SK-N-SH treated with all-trans-retinoic acid at 6 μM for 48 hours (cell line): Measurements from ENCODE around the gene UTF1.

ENCODE experiments used
- ATAC-seq: fragments of 200-7000 bp; cut with Tn5 transposase; 3 replicates; pipeline ENCODE4 v1.9.1; 2020; ENCODE audit warnings: mild to moderate bottlenecking, moderate library complexity
- BACH2 ChIP-seq: fragments of 250-450 bp; sonication (Bioruptor Pico); IDR thresholded peaks from 2 replicates; pipeline ENCODE4 v1.9.0; 2021; ENCODE audit warnings: mild to moderate bottlenecking, borderline replicate concordance
- CSDC2 ChIP-seq: fragments of 250-450 bp; sonication (Bioruptor Pico); IDR thresholded peaks from 2 replicates; pipeline ENCODE4 v1.5.0; 2020; ENCODE audit warnings: mild to moderate bottlenecking, moderate library complexity
- ESRRG ChIP-seq: fragments of 250-450 bp; sonication (Bioruptor Pico); IDR thresholded peaks from 2 replicates; pipeline ENCODE4 v1.6.1; 2021; ENCODE audit warnings: mild to moderate bottlenecking
- GLIS3 ChIP-seq: fragments of 250-450 bp; sonication (Bioruptor Pico); IDR thresholded peaks from 2 replicates; pipeline ENCODE4 v1.5.0; 2020; ENCODE audit warnings: mild to moderate bottlenecking, moderate library complexity
- ISL1 ChIP-seq: fragments of 250-450 bp; sonication (Bioruptor Pico); IDR thresholded peaks from 2 replicates; pipeline ENCODE4 v2.1.2; 2022; ENCODE audit warnings: mild to moderate bottlenecking, moderate library complexity
- PPARA ChIP-seq: fragments of 250-450 bp; sonication (Bioruptor Pico); IDR thresholded peaks from 2 replicates; pipeline ENCODE4 v1.5.0; 2020; ENCODE audit warnings: mild to moderate bottlenecking, borderline replicate concordance
- SNAI2 ChIP-seq: fragments of 250-450 bp; sonication (Bioruptor Pico); IDR thresholded peaks from 2 replicates; pipeline ENCODE4 v1.5.0; 2020; ENCODE audit warnings: mild to moderate bottlenecking, moderate library complexity
- TCF4 ChIP-seq: fragments of 250-450 bp; sonication (Bioruptor Pico); IDR thresholded peaks from 2 replicates; pipeline ENCODE4 v1.8.0; 2021; ENCODE audit warnings: mild to moderate bottlenecking, moderate library complexity, borderline replicate concordance
- ZC3H10 ChIP-seq: fragments of 250-450 bp; sonication (Bioruptor Pico); IDR thresholded peaks from 2 replicates; pipeline ENCODE4 v1.5.1; 2021; ENCODE audit warnings: mild to moderate bottlenecking, moderate library complexity
- ZFP30 ChIP-seq: fragments of 450-650 bp; formaldehyde crosslinking; IDR thresholded peaks from 2 replicates; pipeline ENCODE4 v1.5.0; 2022; ENCODE audit warnings: mild to moderate bottlenecking, moderate library complexity
- ZNF565 ChIP-seq: fragments of 450-650 bp; formaldehyde crosslinking; conservative IDR thresholded peaks from 2 replicates; pipeline ENCODE4 v1.5.0; 2020; ENCODE audit warnings: low read depth, mild to moderate bottlenecking, moderate library complexity
- ZNF70 ChIP-seq: fragments of 450-650 bp; formaldehyde crosslinking; IDR thresholded peaks from 2 replicates; pipeline ENCODE4 v1.5.0; 2020; ENCODE audit warnings: mild to moderate bottlenecking, moderate library complexity
- ZNF8 ChIP-seq: fragments of 450-650 bp; formaldehyde crosslinking; IDR thresholded peaks from 2 replicates; pipeline ENCODE4 v1.5.0; 2020; ENCODE audit warnings: mild to moderate bottlenecking, moderate library complexity
- TF ChIP-seq, protein P1 (sequence below): fragments of 250-450 bp; sonication (Bioruptor Pico); IDR thresholded peaks from 2 replicates; pipeline ENCODE4 v1.8.0; 2021; ENCODE audit warnings: low read depth, mild to moderate bottlenecking, moderate library complexity, borderline replicate concordance
- TF ChIP-seq, protein P2 (sequence below): fragments of 250-450 bp; sonication (Bioruptor Pico); IDR thresholded peaks from 2 replicates; pipeline ENCODE4 v1.5.1; 2021; ENCODE audit warnings: mild to moderate bottlenecking, moderate library complexity

The UTF1 gene

DNA sequence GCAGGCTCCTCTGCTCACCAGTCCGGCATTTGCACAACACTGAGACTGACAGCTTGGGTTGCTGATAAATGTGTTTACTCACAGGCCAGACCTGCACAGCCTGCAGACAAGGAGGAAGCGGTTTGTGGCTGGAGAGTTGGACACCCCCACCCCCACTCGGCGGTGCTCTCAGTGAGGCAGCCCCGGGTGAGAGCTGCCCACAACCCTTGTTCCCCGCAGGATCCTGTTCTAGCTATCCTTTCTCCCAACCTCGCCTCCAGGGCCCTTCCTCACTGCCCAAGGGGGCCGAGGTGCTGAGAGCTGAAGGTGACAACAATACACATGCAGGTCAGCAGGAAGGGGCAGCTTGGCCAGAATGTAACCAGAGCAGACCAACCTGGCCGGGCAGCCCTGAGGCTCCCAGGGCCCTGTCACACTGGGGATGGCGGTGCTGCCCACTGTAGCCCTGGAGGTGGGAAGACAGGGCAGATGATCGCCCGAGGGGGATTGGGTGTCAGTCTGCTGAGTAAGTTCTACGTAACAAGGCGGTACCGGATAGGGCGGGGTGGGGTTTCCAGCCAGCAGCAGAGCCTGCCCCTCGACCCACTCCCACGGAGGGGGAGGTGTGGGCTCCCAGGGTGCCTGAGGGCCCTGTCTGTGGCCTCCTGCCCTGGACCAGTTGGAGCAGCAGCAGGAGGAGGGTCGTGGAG lies 48.7 kb downstream of the UTF1 start:
- no peak for ATAC-seq
- TF ChIP-seq ZNF70: no peak
- TF ChIP-seq GLIS3 (CRISPR knock-in tag): no peak
- TF ChIP-seq TCF4 (CRISPR knock-in tag): no peak
- TF ChIP-seq ZNF8 (CRISPR knock-in tag): no peak
- TF ChIP-seq ISL1 (CRISPR knock-in tag): no peak
- TF ChIP-seq ZFP30 (CRISPR knock-in tag): no peak
- no peak for TF ChIP-seq SNAI2 (CRISPR knock-in tag)

DNA sequence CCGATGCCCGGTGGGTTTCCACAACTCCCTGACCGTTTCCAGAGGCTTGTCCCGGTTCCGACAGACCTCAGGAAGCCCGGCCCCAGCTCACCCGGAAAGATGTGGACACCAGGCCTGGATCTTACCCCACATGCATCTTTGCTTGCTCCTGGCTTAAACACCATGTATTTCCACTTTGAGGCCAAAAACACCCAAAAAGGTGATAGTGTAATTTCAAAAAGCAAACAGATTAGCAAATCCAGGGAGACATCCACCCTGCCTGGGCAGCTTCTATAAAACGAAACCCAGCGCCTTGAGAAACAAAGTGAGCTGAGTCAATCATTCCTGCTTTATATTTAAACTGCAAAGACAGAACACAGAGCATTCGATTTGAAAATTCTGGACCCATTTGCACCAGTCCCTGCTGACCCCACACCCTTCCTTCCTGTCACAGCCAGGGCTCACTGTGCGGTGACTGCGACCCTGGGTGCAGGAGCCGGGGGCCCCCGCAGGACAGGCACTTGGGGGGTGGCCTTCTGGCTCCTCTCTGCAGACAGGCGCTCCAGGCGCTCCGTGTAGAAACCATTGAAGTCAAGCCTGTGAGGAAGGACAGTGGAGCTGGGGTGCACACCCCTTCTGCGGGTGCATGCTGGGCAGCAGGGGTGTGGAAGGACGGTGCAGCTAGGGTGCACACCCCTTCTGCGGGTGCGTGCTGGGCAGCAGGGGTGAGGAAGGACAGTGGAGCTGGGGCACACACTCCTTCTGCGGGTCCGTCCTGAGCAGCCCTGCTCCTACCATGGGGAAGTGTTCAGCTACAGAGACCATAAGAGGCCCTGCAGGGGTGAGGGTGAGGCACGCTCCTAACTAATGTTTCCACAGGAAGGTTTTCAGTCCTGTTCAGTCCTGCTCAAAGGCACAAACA lies 49.6 kb downstream of the UTF1 start:
- TF ChIP-seq ZFP30 (CRISPR knock-in tag): no peak
- TF ChIP-seq ISL1 (CRISPR knock-in tag): no peak
- TF ChIP-seq ESRRG (CRISPR knock-in tag): no peak
- no peak for TF ChIP-seq BACH2 (CRISPR knock-in tag)
- TF ChIP-seq, protein P1, sequence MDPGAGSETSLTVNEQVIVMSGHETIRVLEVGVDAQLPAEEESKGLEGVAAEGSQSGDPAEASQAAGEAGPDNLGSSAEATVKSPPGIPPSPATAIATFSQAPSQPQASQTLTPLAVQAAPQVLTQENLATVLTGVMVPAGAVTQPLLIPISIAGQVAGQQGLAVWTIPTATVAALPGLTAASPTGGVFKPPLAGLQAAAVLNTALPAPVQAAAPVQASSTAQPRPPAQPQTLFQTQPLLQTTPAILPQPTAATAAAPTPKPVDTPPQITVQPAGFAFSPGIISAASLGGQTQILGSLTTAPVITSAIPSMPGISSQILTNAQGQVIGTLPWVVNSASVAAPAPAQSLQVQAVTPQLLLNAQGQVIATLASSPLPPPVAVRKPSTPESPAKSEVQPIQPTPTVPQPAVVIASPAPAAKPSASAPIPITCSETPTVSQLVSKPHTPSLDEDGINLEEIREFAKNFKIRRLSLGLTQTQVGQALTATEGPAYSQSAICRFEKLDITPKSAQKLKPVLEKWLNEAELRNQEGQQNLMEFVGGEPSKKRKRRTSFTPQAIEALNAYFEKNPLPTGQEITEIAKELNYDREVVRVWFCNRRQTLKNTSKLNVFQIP: no peak
- TF ChIP-seq GLIS3 (CRISPR knock-in tag): no peak
- no peak for ATAC-seq

DNA sequence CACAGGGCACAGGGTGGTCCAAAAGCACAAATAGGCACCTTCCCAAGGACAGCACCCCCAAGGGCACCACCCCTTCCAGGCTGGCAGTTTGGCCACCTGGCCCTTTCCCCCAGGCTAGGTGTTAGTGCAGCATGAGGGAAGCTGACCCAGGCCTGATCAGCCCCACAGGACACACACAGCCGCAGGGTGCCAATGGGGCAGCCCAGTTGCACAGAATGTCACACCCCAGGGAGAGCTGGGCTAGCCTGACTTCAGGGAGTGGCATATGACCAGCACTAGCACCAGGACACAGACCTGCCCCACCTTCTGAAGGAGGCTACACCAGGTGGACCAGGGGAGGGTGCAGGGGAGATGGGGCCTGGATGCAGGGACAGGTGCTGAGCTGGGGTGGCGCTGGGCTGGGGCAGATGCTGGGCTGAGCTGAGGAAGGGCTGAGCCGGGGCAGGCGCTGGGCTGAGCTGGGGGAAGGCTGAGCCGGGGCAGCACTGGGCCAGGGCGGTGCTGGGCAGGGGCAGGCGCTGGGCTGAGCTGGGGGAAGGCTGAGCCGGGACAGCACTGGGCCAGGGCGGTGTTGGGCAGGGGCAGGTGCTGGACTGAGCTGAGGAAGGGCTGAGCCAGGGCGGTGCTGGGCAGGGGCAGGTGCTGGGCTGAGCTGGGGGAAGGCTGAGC lies 50.5 kb downstream of the UTF1 start:
- no peak for TF ChIP-seq ZNF565 (CRISPR knock-in tag)
- TF ChIP-seq ESRRG (CRISPR knock-in tag): no peak
- no peak for TF ChIP-seq PPARA
- no peak for TF ChIP-seq ZFP30 (CRISPR knock-in tag)
- no peak for TF ChIP-seq ZC3H10
- no peak for TF ChIP-seq CSDC2 (CRISPR knock-in tag)
- ATAC-seq: no peak

DNA sequence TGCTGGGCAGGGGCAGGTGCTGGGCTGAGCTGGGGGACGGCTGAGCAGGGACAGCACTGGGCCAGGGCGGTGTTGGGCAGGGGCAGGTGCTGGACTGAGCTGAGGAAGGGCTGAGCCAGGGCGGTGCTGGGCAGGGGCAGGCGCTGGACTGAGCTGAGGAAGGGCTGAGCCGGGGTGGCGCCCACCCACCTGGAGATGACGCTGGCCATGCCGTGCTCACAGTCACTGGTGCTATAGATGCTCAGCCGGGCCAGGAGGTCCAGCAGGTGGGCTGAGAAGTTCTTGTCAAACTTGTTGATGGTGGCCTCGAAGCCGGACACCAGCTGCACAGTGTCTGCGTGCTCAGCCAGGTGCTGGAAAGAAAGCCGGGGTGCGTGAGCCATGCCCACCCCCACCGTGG lies 51.1 kb downstream of the UTF1 start:
- no peak for ATAC-seq
- TF ChIP-seq, protein P2, sequence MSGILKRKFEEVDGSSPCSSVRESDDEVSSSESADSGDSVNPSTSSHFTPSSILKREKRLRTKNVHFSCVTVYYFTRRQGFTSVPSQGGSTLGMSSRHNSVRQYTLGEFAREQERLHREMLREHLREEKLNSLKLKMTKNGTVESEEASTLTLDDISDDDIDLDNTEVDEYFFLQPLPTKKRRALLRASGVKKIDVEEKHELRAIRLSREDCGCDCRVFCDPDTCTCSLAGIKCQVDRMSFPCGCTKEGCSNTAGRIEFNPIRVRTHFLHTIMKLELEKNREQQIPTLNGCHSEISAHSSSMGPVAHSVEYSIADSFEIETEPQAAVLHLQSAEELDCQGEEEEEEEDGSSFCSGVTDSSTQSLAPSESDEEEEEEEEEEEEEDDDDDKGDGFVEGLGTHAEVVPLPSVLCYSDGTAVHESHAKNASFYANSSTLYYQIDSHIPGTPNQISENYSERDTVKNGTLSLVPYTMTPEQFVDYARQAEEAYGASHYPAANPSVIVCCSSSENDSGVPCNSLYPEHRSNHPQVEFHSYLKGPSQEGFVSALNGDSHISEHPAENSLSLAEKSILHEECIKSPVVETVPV (CRISPR knock-in tag): no peak
- TF ChIP-seq, protein P1: no peak
- no peak for TF ChIP-seq ZNF565 (CRISPR knock-in tag)
- TF ChIP-seq ZNF8 (CRISPR knock-in tag): no peak
- no peak for TF ChIP-seq CSDC2 (CRISPR knock-in tag)
- no peak for TF ChIP-seq GLIS3 (CRISPR knock-in tag)
- TF ChIP-seq SNAI2 (CRISPR knock-in tag): no peak
